H1 (cell line): ENCODE measurements around the gene C19orf67. TPM values are rescaled to one million over a fixed set of nuclear protein-coding genes. Genes with fewer than 3 reads are reported as not detected.

Experiments
- CTCF ChIA-PET: fragments of 300-600 bp; sonication (Branson Sonifier 250); formaldehyde crosslinking; loops from one replicate; lab custom pipeline; 2021; ENCODE audit not compliant: partially characterized antibody; lab: Charles Lee
- POLR2A ChIA-PET: fragments of 300-600 bp; sonication (Branson Sonifier 250); formaldehyde crosslinking; loops from one replicate; lab custom pipeline; 2021; ENCODE audit warnings: inconsistent platforms; ENCODE audit not compliant: partially characterized antibody; lab: Charles Lee
- DNase-seq, 2 experiments: peaks; one replicate each; pipeline versions ENCODE4 v3.0.0 to v3.0.0-alpha.2; 2010 to 2022; ENCODE audit warnings: low spot score in 2 of 2, low read depth in 1 of 2, mixed read lengths in 1 of 2
- FAIRE-seq: peaks from 2 replicates; lab custom pipeline; 2011; peaks lifted over from hg19 to GRCh38; lab: Jason Lieb, UNC
- H2AFZ ChIP-seq: 2 replicates; pipeline ENCODE4 v1.8.1; 2012; ENCODE audit warnings: low read length, inconsistent platforms
- H2AK5ac ChIP-seq: 2 replicates; pipeline ENCODE4 v1.6.1; 2013; ENCODE audit warnings: low read depth, low read length
- H2BK120ac ChIP-seq: replicated peaks from 2 replicates; pipeline ENCODE3; 2013; ENCODE audit warnings: low read depth, low read length, inconsistent platforms
- H2BK12ac ChIP-seq: 2 replicates; pipeline ENCODE4 v1.6.1; 2013; ENCODE audit warnings: low read depth, low read length
- H2BK15ac ChIP-seq: 2 replicates; pipeline ENCODE4 v1.6.1; 2013; ENCODE audit warnings: low read length
- H2BK20ac ChIP-seq: 2 replicates; pipeline ENCODE4 v1.6.1; 2013; ENCODE audit warnings: low read length
- H2BK5ac ChIP-seq: 2 replicates; pipeline ENCODE4 v1.6.1; 2013; ENCODE audit warnings: low read depth, low read length
- H3K14ac ChIP-seq: 2 replicates; pipeline ENCODE4 v1.6.1; 2013; ENCODE audit warnings: inconsistent platforms; ENCODE audit not compliant: insufficient read length
- H3K18ac ChIP-seq: 2 replicates; pipeline ENCODE4 v1.6.1; 2013; ENCODE audit warnings: low read length; ENCODE audit errors: extremely low read depth
- H3K23ac ChIP-seq: 2 replicates; pipeline ENCODE4 v1.6.1; 2013; ENCODE audit warnings: inconsistent platforms; ENCODE audit not compliant: insufficient read length
- H3K23me2 ChIP-seq: 2 replicates; pipeline ENCODE4 v1.6.1; 2013; ENCODE audit warnings: low read depth, low read length
- H3K27ac ChIP-seq: 2 replicates; pipeline ENCODE4 v1.6.1; 2011; ENCODE audit warnings: low read depth, low read length, inconsistent platforms
- H3K27me3 ChIP-seq, 4 experiments: replicated peaks in 1 of 4; 1 replicate in 1 of 4; 2 replicates in 3 of 4; pipeline versions ENCODE4 v1.6.1 to v1.8.1; 2011 to 2013; ENCODE audit warnings: low read length in 3 of 4, mild to moderate bottlenecking in 3 of 4, inconsistent platforms in 2 of 4, mixed read lengths in 2 of 4, moderate library complexity in 1 of 4; ENCODE audit not compliant: control insufficient read depth in 3 of 4, insufficient read depth in 3 of 4; ENCODE audit errors: extremely low read depth in 1 of 4
- H3K36me3 ChIP-seq, 4 experiments: 2 replicates each; pipeline versions ENCODE4 v1.6.1 to v1.8.1; 2011 to 2013; ENCODE audit warnings: mild to moderate bottlenecking in 4 of 4, low read length in 3 of 4, moderate library complexity in 2 of 4, control low read depth in 1 of 4, inconsistent platforms in 1 of 4; ENCODE audit not compliant: insufficient read depth in 4 of 4, control insufficient read depth in 2 of 4
- H3K4ac ChIP-seq: replicated peaks from 2 replicates; pipeline ENCODE3; 2013; ENCODE audit warnings: low read length, low read depth, mixed read lengths, inconsistent platforms; ENCODE audit not compliant: insufficient read length
- H3K4me1 ChIP-seq, 4 experiments: replicated peaks in 1 of 4; 1 replicate in 1 of 4; 2 replicates in 3 of 4; pipeline versions ENCODE4 v1.6.1 to v1.8.1; 2011 to 2013; ENCODE audit warnings: low read length in 3 of 4, inconsistent platforms in 2 of 4, mixed read lengths in 1 of 4; ENCODE audit not compliant: insufficient read depth in 4 of 4, control insufficient read depth in 3 of 4
- H3K4me2 ChIP-seq, 2 experiments: 2 replicates each; pipeline versions ENCODE4 v1.6.1 to v1.8.1; 2011 to 2013; ENCODE audit warnings: low read depth in 2 of 2, low read length in 2 of 2, control low read depth in 1 of 2, inconsistent platforms in 1 of 2, mild to moderate bottlenecking in 1 of 2; ENCODE audit not compliant: insufficient read depth in 1 of 2
- H3K4me3 ChIP-seq, 4 experiments: fragments of 200-600, 300-600 bp in 1 of 4; sonication (generic), shearing (Covaris generic), sonication (Bioruptor Twin) in 1 of 4; 2 replicates each; pipeline versions ENCODE4 v1.5.1 to v1.8.1; 2011 to 2016; ENCODE audit warnings: low read length in 4 of 4, low read depth in 3 of 4, control low read depth in 2 of 4, inconsistent platforms in 2 of 4, mild to moderate bottlenecking in 2 of 4, mixed read lengths in 1 of 4, moderate library complexity in 1 of 4; ENCODE audit not compliant: insufficient read depth in 2 of 4; ENCODE audit errors: extremely low read depth in 1 of 4
- H3K56ac ChIP-seq: replicated peaks from 2 replicates; pipeline ENCODE3; 2013; ENCODE audit warnings: low read depth, mild to moderate bottlenecking, mixed read lengths, low read length, inconsistent platforms; ENCODE audit not compliant: insufficient read length
- H3K79me1 ChIP-seq: 2 replicates; pipeline ENCODE4 v1.6.1; 2013; ENCODE audit warnings: low read depth, low read length, control low read depth
- H3K79me2 ChIP-seq, 2 experiments: 2 replicates each; pipeline versions ENCODE4 v1.6.1 to v1.8.1; 2012 to 2013; ENCODE audit warnings: low read length in 2 of 2, mild to moderate bottlenecking in 2 of 2, inconsistent platforms in 1 of 2; ENCODE audit not compliant: insufficient read depth in 2 of 2, control insufficient read depth in 1 of 2
- H3K9ac ChIP-seq, 4 experiments: replicated peaks in 1 of 4; 1 replicate in 1 of 4; 2 replicates in 3 of 4; pipeline versions ENCODE4 v1.6.1 to v1.8.1; 2011 to 2013; ENCODE audit warnings: low read depth in 3 of 4, low read length in 3 of 4, control low read depth in 2 of 4, mild to moderate bottlenecking in 2 of 4, moderate library complexity in 2 of 4, inconsistent platforms in 1 of 4; ENCODE audit errors: extremely low read depth in 1 of 4
- H3K9me3 ChIP-seq, 2 experiments: 2 replicates each; pipeline versions ENCODE4 v1.6.1 to v1.8.1; 2012 to 2013; ENCODE audit warnings: mild to moderate bottlenecking in 2 of 2, moderate library complexity in 2 of 2, control low read depth in 1 of 2, inconsistent platforms in 1 of 2, low read depth in 1 of 2, low read length in 1 of 2, mixed read lengths in 1 of 2; ENCODE audit not compliant: insufficient read depth in 2 of 2
- H4K20me1 ChIP-seq, 2 experiments: replicated peaks in 1 of 2; 2 replicates each; pipeline versions ENCODE3 to v1.8.1; 2011 to 2013; ENCODE audit warnings: inconsistent platforms in 2 of 2, low read length in 2 of 2, mild to moderate bottlenecking in 1 of 2; ENCODE audit not compliant: insufficient read depth in 2 of 2, control insufficient read depth in 1 of 2
- H4K5ac ChIP-seq: 2 replicates; pipeline ENCODE4 v1.6.1; 2013; ENCODE audit warnings: low read length, low read depth, mixed read lengths, inconsistent platforms; ENCODE audit not compliant: insufficient read length
- H4K8ac ChIP-seq: 2 replicates; pipeline ENCODE4 v1.8.0; 2013; ENCODE audit warnings: mild to moderate bottlenecking, moderate library complexity, low read length, inconsistent platforms; ENCODE audit not compliant: insufficient read depth; ENCODE audit errors: extremely low read depth
- H4K91ac ChIP-seq: replicated peaks from 2 replicates; pipeline ENCODE3; 2013; ENCODE audit warnings: low read length, mixed read lengths, inconsistent platforms; ENCODE audit not compliant: insufficient read length
- GABPA ChIP-seq: IDR thresholded peaks from 2 replicates; pipeline ENCODE4 v1.6.1; 2011; ENCODE audit warnings: mild to moderate bottlenecking, low read length, moderate library complexity, borderline replicate concordance; ENCODE audit not compliant: insufficient read depth
- KDM1A ChIP-seq: fragments of 200-600, 300-600 bp; sonication (generic); IDR thresholded peaks from 2 replicates; pipeline ENCODE4 v1.7.1; 2016; ENCODE audit warnings: mild to moderate bottlenecking, low read length, borderline replicate concordance
- PHF8 ChIP-seq: fragments of 200-600 bp; sonication (generic); conservative IDR thresholded peaks from 2 replicates; pipeline ENCODE4 v1.7.1; 2012; ENCODE audit warnings: low read depth, mild to moderate bottlenecking, inconsistent platforms, low read length, moderate library complexity
- POU5F1 ChIP-seq: IDR thresholded peaks from 2 replicates; pipeline ENCODE4 v1.6.1; 2011; ENCODE audit warnings: low read depth, mild to moderate bottlenecking, low read length, moderate library complexity
- TBP ChIP-seq: IDR thresholded peaks from 2 replicates; pipeline ENCODE4 v1.6.1; 2011; ENCODE audit warnings: low read depth, low read length, improper control_type of control experiment
- WGBS, 2 experiments: shearing (Covaris generic) in 1 of 2; methylation state at CpG; one replicate each; pipeline versions ENCODE4 v1.1.6 to v1.1.7; 2013 to 2015; ENCODE audit warnings: low lambda C conversion rate in 2 of 2, mixed read lengths in 2 of 2, inconsistent platforms in 1 of 2, low coverage in 1 of 2, missing lambda C conversion rate in 1 of 2; ENCODE audit not compliant: insufficient replicate concordance in 2 of 2, insufficient coverage in 1 of 2, insufficient read length in 1 of 2; ENCODE audit errors: extremely low coverage in 1 of 2, missing lambda C conversion rate in 1 of 2; 5-methylcytosine and 5-hydroxymethylcytosine counted together
- polyA plus RNA-seq, 7 experiments: library from polyadenylated mRNA; depleted of rRNA in 3 of 7; stranded (reverse) in 5 of 7; unstranded in 2 of 7; fragments of >200 nt in 5 of 7; fragments of 200-250 nt in 2 of 7; gene quantifications; 1 replicate in 5 of 7; 2 replicates in 1 of 7; 4 replicates in 1 of 7; pipeline versions ENCODE4 v1.2.1 to v1.2.3, GENCODE V29; 2011 to 2013; ENCODE audit warnings: missing spikeins in 2 of 7, mixed read lengths in 2 of 7
- total RNA-seq: library from RNA; stranded (reverse); fragmentation: NEBNext Ultra II Directional; extraction: Animal tissue kit (Norgen Biotek cat#: 25700); gene quantifications from 2 replicates; pipeline ENCODE4 v1.2.1, GENCODE V29; 2021
- TF ChIP-seq, protein P1 (sequence below), 3 experiments: IDR thresholded peaks; 1 replicate in 2 of 3; 2 replicates in 1 of 3; pipeline versions ENCODE4 v1.5.1 to v1.6.1; 2011; ENCODE audit warnings: low read length in 3 of 3, mild to moderate bottlenecking in 3 of 3, inconsistent platforms in 2 of 3, low read depth in 1 of 3, moderate library complexity in 1 of 3; ENCODE audit not compliant: insufficient read depth in 1 of 3; ENCODE audit errors: control extremely low read depth in 1 of 3
- TF ChIP-seq, protein P2 (sequence below): IDR thresholded peaks from 2 replicates; pipeline ENCODE4 v1.6.1; 2012; ENCODE audit warnings: inconsistent platforms

C19orf67 gene
- total and polyA plus RNA-seq, 2 of the 8 experiments (the other 6 are each of a cell fraction or from before 2014, with no cell fraction given), result 0.12 TPM; not detected in 1

DNA sequence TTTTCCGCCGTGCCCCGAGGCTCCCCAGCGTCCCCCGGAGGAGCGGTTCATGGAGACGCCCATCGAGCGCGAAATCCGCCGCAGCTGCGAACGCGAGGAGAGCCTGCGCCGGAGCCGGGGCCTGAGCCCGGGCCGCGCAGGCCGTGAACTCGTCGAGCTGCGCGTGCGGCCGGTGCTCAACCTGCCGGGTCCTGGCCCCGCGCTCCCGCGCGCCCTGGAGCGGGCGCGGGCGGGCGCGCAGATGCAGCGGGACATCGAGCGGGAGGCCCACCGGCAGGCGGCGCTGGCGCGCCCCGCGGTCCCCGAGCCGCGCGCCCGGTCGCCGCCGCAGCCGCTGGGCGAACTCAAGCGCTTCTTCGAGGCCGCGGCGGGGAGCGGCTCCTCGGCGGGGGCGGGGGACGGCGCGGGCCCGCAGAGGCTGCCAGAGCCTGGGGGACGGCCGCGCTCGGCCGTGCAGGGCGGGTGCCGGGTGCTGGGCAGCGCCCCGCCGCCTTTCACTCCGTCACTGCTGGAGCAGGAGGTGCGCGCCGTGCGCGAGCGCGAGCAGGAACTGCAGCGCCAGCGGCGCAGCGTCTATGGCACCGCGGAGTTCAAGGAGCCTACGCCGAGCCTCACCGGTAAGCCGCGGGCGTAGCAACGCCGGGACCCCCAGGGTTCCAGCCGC is 12.2 kb downstream of the C19orf67 start:
- no peak overlapping the region; the same call in 1 of the 2 replicates for H2BK15ac ChIP-seq
- peak overlapping the region; percentile 74; the same call in 1 of the 2 replicates for H2AFZ ChIP-seq
- WGBS, 2 experiments, result 3% methylated on average over 41 of the region's 106 CpGs; no CpG with 5 or more reads in 1 of the 2 experiments
- TF ChIP-seq, protein P1, sequence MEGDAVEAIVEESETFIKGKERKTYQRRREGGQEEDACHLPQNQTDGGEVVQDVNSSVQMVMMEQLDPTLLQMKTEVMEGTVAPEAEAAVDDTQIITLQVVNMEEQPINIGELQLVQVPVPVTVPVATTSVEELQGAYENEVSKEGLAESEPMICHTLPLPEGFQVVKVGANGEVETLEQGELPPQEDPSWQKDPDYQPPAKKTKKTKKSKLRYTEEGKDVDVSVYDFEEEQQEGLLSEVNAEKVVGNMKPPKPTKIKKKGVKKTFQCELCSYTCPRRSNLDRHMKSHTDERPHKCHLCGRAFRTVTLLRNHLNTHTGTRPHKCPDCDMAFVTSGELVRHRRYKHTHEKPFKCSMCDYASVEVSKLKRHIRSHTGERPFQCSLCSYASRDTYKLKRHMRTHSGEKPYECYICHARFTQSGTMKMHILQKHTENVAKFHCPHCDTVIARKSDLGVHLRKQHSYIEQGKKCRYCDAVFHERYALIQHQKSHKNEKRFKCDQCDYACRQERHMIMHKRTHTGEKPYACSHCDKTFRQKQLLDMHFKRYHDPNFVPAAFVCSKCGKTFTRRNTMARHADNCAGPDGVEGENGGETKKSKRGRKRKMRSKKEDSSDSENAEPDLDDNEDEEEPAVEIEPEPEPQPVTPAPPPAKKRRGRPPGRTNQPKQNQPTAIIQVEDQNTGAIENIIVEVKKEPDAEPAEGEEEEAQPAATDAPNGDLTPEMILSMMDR (IDR thresholded peaks at IDR 0.05; ENCODE audit: control extremely low read depth in 1 of 3, insufficient read depth in 1 of 3, low read depth in 1 of 3, low read length in 3 of 3), result peak; percentile 62 to 89 (median 83)
- TF ChIP-seq GABPA (peak; percentile 28; the same call in 1 of the 2 replicates), TBP (peak; percentile 9; the same call in 1 of the 2 replicates), KDM1A (no peak), POU5F1 (no peak), PHF8 (peak; percentile 35; the same call in 1 of the 2 replicates)
- TF ChIP-seq, protein P2, sequence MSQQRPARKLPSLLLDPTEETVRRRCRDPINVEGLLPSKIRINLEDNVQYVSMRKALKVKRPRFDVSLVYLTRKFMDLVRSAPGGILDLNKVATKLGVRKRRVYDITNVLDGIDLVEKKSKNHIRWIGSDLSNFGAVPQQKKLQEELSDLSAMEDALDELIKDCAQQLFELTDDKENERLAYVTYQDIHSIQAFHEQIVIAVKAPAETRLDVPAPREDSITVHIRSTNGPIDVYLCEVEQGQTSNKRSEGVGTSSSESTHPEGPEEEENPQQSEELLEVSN, result peak; percentile 48

More for the DNA sequence above, 12.2 kb downstream of the C19orf67 start:
- POLR2A ChIA-PET, result interaction anchor here (0.7 to 2.6 kb wide), 7 partner anchors 17 to 192 kb away, joined by 3 to 10 read pairs (median 3); partner anchors contain the start of genes ASF1B and IL27RA
- H3K4me2 ChIP-seq, result peak overlapping the region; percentile 57 to 98
- H2AK5ac ChIP-seq, result no peak overlapping the region
- H3K27me3 ChIP-seq, result peaks cover 17 to 40% (median 32%) of the 10 kb centered on the region in 4 experiments
- peaks cover 18% of the 10 kb centered on the region; the same call in 1 of the 2 replicates for H3K23me2 ChIP-seq
- no peak overlapping the region for H2BK120ac ChIP-seq
- H3K4ac ChIP-seq, result no peak overlapping the region
- H3K23ac ChIP-seq, result no peak overlapping the region
- H3K9ac ChIP-seq, result no peak overlapping the region; a peak in 1 of 7 replicates
- peak overlapping the region; percentile 19; the same call in 1 of the 2 replicates for H3K18ac ChIP-seq
- no peaks in the 10 kb centered on the region; a peak in 1 of 4 replicates for H3K9me3 ChIP-seq
- no peak overlapping the region for H4K5ac ChIP-seq
- H3K36me3 ChIP-seq, result no peaks in the 10 kb centered on the region
- no peak overlapping the region for H3K27ac ChIP-seq
- H3K79me1 ChIP-seq, result no peaks in the 10 kb centered on the region
- DNase-seq (peak in 1 of 2 experiments; percentile 86), FAIRE-seq (no peak)
- H2BK20ac ChIP-seq, result no peak overlapping the region
- H4K20me1 ChIP-seq, result peaks cover 0 to 2% of the 10 kb centered on the region in 2 experiments
- peak overlapping the region; percentile 62 for H4K8ac ChIP-seq
- H3K4me3 ChIP-seq, result peak overlapping the region; percentile 46 to 66 (median 50)
- no peaks in the 10 kb centered on the region for H3K79me2 ChIP-seq
- peak overlapping the region; percentile 64 for H3K56ac ChIP-seq
- H2BK12ac ChIP-seq, result no peak overlapping the region
- H4K91ac ChIP-seq, result no peak overlapping the region
- H3K14ac ChIP-seq, result no peak overlapping the region
- CTCF ChIA-PET, result interaction anchor here (0.6 to 7.0 kb wide), 27 partner anchors 9 to 215 kb away, joined by 3 to 103 read pairs (median 4); partner anchors contain the start of genes C19orf67, NANOS3 and PALM3
- peaks cover 0 to 15% (median 9%) of the 10 kb centered on the region in 4 experiments; a peak in 5 of 7 replicates for H3K4me1 ChIP-seq
- no peak overlapping the region for H2BK5ac ChIP-seq
